Limb (tissue), 2 donors: ENCODE results near the gene TMCO1.
"Not testable (repeated sequence)": the region's sequence is repeated elsewhere in the genome, so short reads cannot be mapped to it uniquely, and the experiment has no call there.

Source experiments
- DNase-seq, 2 donors: peaks; one replicate each; pipeline ENCODE4 v3.0.0-alpha.2; 2016; ENCODE audit errors: extremely low spot score in 2 of 2

The TMCO1 gene

DNA sequence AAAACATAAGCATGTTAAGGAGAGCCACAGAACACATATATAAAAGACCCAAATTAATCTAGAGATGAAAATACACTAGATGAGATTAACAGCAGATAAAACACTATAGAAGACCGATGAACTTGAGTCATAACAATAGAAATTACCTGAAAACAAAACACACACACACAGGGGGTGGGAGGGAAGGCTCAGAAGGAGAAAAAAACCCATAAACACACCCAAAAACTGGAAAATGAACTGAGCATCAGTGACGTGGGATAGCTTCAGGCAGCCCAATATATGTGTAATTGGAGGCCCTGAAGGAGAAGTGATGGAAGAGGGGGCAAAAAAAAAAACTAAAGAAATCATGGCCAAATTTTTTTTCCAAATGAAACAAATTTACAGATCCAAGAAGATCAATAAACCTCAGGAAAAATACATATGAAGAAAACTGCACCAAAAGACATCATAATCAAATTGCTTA, 81.7 kb downstream of the TMCO1 start:
- no peak for DNase-seq

DNA sequence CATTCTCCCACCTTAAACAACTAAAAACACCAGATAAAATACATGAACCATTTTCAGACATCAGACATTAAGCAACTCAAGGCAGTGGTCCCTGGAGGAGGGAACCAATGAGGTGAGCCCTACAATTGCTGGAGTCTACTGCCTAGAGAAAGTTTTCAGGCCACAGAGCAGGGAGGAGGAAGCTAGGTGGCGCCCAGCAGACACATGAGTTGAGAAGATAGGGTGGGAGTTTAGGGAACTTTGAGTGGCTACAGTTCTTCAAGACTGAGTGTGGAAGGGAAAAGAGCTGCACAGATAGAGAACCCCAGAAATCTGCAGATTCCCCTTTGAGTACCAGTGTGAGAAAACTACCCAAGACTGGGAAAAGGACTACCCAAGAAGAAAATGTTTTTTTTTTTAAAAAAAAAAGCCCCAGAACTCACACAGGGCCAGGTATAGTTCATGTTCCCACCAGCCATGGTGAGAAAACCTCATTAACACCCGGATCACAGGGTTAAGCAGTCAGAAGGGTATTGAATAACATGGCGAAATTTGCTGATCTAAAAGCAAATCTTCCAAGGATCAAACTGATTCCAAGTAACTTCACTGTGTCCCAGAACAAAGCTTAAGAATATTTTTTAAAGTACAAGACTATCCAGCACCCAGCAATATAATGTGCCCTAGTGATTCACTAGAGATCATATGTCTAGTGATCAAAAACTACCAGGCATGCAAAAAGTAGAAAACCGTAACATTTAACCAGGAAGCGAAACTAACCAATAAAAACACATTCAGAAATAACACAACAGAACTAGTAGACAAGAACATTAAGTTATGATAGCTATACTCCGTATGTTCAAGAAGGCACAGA, 82.3 kb downstream of the TMCO1 start:
- no peak for DNase-seq

DNA sequence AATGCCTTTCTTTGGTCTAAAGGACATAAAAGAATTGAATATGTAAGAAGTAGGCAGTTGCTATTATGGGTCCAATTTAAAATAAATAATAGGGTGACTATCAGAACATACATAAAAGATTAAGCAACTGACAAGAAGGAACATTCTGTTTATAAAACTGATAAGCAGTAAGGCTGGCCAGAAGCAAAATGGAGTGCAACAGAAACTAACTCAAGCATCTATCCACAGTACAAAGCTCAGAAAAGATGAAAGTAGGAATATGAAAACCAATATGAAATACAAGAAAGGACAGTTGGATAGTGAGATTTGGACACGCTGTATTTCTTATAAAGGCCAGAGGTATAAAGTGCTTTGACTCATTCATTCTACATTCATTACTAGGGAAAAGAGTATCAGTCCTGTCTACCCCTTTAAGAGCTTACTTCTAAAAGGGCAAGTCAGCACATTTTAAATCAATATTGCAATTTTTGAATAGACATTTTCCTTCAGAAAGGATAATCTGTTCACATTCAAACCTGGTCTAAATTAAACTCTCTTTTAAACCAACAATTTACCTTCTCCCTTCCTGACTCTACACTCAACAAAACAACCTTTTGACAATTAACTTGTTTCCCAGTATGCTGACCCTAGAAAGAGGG, 84.7 kb downstream of the TMCO1 start:
- no peak for DNase-seq

GRCh38 chr1:165680773-165681172, 87.9 kb downstream of the TMCO1 start:
- not testable (repeated sequence) for DNase-seq

GRCh38 chr1:165680303-165680702, 88.4 kb downstream of the TMCO1 start:
- DNase-seq, result no peak

- DNase-seq, result no peak
Observed at GRCh38 chr1:165679282-165680036, 89.2 kb downstream of the TMCO1 start.

DNA sequence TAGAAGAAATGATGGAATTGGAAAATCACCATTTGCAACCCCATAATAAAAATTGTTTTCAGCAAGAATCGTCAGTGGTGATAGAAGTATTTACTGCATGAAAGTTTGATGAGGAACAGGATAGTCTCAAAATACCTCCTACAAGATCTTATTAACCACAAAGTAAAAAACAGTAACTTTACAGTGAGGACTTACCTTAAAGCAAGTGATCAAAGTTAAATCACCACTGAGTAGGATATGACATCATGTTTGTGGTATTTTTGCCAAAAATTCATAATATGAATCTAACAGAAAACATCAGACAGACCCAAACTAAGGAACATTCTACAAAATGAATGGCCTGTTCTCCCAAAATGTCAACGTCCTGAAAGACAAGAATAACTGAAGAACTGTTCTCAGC, 90.2 kb downstream of the TMCO1 start:
- no peak for DNase-seq
